Tongue (tissue), 2 donors: ENCODE results near the gene KDELR3. TPM values are rescaled to one million over a fixed set of nuclear protein-coding genes. Genes with fewer than 3 reads are reported as not detected.
"Not testable (repeated sequence)": the region's sequence is repeated elsewhere in the genome, so short reads cannot be mapped to it uniquely, and the experiment has no call there.

Experiments
- DNase-seq: peaks from one replicate; pipeline ENCODE4 v3.0.0-alpha.2; 2015
- total RNA-seq: library from RNA; depleted of rRNA; stranded (reverse); fragments of >200 nt; gene quantifications from one replicate; pipeline ENCODE4 v1.2.3, GENCODE V29; 2014

Gene KDELR3
- total RNA-seq, 1 donor from 2014 or later = 22.3 TPM

DNA sequence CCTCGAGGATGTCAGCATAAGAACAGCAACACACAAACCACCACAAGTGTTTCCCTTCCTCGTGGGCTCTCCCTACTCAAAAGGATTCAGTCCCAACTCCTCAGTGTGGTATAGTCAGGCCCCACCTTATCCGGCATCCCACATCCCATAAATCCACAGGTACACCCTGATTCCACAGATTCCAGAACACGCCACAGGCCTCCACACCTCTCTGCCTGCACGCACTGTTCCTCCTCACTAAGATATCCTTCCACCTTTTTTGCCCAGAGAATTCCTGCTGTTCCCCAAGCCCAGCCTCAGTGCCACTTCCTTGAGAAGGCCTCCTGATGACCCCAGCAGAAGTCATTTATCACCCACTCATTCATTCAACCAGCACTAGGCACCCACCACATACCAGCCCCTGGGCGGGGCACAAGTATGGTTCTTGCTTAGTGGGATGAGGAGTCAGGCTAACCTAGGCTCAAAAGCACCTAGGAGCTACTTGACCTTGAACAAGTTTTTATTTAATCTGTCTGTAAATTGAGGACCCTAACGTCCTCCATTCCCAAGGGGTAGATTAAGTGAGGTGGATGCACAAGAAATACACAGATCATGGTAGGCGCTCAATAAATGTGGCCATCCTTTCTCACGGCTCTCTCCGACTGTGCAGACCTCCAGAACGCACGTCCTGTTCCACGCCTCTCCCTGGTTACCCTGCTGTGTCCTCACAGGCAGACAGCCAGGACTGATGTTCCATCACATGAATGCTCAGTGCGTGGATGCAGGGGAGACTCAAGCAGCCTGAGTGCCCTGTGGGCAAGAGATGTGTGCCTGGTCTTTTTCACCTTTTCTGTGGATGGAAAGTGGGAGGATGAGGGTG, 10.8 kb upstream of the KDELR3 start:
- DNase-seq = peak; percentile 35

DNA sequence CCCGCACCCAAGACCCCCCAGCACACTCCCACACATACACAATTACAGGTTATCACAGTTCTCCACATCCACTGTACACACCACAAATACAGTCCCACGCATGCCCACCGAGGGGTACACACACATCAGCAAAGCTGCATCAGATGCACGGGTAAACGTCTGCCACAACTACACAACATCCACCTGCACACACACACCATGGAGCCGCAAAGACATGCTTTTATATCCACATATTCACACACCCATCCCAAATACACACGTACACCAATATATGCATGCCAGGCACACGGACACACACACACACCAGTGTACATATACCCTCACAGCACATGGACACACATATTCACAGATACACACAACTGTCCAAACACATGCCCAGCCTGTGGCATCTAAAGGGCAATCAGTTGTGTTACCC, 7.5 kb upstream of the KDELR3 start:
- no peak for DNase-seq

DNA sequence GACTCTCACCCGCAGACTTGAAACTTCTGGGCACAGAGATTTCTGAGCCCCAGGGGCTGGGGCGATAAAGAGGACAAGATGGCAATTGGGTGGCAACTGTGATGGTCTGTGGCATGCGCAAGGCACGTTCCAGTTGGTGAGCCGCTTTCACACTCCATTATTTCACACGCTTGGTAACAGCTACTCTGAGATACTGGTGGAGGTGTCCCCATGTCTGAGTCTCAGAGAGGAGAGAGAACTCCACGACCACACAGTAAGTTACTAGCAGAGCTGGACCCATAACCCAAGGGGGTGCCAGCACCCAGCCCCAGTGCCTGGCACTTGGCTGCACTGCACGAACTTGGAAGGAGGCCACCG, 6.9 kb upstream of the KDELR3 start:
- no peak for DNase-seq

DNA sequence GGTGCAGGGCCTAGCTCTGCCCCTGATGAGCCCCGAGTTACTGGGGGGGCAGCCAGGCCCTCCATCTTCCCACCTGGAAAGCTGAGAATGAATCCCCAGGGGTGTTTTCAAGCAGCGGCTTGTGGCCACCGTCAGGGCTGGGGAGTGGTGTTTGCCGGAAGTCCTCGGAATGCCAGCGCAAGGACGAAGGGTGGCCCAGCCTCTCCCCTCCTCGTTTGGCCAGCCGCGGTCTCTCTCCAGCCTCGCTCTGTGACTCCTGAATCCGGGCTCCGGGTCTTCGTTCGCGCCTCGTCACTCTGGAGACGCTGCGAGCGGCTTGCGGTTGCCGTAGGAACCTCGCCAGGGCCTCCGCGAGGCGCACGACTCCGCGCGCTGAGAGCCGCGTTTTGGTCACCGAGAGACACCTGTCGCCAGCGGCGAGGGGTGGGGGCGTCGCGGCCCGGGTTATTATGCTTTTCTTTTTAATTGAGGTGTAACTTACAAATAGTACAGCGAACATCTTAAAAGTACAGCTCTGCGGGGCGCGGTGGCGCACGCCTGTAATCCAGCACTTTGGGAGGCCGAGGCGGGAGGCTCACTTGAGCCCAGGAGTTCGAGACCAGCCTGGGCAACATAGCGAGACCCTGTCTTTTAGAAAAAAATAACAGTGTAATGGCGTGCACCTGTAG, 6.3 kb upstream of the KDELR3 start:
- peak; percentile 92 for DNase-seq

DNA sequence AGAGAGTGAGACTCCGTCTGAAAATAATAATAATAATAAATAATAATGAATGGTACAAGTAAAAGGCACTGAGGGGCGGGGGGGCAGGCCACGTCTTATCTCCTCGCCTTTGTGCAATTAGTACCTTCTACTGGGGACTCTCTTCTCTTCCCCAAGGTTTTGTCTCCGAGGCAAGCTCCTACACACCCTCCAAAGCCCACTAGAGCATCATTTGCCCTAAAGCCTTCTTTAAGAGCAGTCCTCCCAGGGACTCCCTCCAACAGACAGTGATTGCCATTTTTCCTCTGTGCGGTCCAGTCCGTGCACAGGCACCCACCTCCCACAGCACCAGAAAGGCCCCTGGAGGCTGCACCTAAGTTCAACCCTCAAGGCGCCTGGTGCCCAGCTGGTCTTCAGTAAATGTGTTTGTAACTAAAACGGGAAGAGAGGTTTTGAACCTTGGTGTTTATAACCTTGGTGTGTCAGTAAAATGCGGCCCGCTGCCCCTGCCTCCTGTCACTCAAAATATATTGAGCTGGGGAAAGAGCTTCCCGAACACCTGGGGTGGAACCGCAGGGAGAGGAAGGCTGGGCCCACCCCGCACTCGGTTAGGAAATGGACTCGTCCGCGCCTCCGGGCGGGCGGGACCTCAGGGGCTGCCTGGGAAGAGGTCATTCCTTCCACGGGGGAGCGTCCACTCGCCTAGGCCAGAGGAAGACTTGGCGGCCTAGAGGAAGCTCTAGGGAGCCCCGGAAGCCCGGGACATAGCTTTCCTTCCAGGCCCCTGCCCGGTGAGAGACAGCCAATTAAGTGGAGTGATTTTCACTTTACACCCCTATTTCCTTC, 4.7 kb upstream of the KDELR3 start:
- no peak for DNase-seq

- no peak for DNase-seq
Measured at GRCh38 chr22:38464992-38465672, 2.8 kb upstream of the KDELR3 start.

DNA sequence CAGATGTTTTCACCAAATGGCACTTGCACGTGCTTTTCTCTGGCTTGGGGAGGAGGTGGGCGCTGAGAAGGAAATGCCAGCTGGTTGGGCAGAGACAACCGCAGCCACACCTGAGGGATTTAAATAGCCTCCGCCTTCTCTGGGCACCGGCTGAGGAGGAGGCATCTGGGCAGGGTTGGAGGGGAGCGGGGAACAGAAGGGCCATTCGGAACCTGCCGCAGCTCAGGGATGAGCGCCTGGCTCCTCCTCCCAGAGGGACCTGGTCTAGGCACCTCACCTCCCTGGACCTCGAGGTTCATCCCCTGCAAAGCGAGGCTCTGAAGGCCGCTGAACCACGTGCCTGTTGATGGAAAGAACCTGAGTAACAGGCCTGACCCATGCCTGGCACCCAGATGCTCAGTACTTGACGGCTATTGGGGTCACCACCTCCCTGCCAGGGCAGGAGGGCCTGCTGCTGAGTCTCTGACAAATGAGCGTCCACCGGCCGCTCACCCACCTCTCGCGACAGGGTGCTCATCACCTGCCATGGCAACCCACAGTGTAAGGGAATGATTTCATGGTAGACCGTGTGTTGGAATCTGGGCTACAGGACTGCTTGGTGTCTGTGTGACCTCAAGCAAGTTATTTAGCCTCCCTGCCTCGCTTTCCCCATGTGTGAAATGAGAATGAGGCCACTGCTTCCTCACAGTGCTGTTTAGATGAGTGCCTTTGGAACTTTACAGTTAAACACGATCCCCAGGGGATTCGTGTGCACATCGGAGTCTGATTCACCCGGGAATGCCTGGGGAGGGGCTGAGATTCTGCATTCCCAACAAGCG, 2.0 kb upstream of the KDELR3 start:
- no peak for DNase-seq

- DNase-seq = no peak
Measured at GRCh38 chr22:38467438-38467903, 425 bp upstream of the KDELR3 start.

DNA sequence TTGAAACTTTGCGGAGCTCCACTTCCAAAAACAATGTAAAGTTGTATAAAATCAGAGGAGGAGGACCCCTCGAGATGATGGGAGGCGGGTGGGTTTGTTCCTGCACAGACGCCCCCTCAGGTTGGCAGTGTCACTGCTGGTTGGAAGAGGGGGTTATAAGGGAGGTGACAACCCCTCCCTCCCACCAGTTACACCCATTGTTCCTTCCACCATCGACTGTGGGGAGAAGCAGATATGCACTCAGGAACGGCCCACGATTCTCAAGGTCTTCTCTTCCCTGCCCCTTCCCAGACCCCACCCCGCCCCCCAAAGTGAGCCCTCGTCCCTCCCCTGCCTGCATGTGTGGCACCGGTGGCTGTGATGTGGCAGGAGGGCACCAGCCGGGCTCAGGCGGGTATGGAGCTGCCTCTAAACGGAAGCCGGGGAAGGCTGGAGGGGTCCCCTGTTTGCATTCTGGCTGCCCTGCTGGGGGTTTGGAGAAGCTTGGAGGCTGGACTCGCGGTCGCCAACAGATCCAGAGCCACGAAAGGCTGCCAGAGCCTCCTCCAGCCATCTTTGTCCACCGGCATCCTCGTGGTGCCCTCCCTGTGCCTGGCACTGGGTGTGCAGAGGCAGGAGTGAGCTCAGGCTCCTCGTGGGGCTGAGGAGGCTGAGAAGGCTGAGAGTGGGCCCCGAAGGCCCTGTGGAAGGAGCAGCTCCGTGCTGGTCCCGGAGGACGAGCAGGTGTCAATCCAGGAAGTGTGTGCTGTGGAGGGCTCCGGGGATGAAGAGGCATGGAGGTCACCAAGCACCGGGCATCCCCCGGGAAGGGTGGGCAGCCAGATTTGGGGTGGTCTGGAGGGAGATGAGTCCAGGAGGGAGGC, 778 bp downstream of the KDELR3 start:
- no peak for DNase-seq

DNA sequence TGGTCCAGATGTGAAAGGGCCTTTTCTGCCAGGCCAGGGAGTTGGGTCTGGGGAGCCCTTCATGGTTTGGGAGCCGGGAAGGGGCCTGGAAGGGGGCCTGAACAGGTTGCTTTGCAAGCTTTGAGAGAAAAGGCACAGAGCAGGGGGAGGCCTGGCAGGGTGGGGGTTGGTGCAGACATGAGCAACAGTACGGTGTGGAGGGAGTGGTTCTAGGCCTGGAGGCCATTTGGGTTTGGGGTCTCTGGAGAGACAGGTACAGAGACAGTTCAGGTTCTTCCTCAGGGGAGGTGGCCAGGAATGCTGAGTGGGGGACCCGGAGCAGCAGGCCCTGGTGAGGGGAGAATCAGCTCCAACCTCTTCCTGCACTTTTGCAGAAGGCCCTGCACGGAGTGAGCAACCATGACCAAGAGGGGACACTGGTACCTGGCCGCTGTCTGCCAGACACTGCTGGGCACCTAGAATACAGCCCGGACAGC, 1.4 kb downstream of the KDELR3 start:
- no peak for DNase-seq

- DNase-seq = not testable (repeated sequence)
Measured at GRCh38 chr22:38470179-38470578, 2.3 kb downstream of the KDELR3 start.

- DNase-seq = no peak
Measured at GRCh38 chr22:38471237-38471636, 3.3 kb downstream of the KDELR3 start.

DNA sequence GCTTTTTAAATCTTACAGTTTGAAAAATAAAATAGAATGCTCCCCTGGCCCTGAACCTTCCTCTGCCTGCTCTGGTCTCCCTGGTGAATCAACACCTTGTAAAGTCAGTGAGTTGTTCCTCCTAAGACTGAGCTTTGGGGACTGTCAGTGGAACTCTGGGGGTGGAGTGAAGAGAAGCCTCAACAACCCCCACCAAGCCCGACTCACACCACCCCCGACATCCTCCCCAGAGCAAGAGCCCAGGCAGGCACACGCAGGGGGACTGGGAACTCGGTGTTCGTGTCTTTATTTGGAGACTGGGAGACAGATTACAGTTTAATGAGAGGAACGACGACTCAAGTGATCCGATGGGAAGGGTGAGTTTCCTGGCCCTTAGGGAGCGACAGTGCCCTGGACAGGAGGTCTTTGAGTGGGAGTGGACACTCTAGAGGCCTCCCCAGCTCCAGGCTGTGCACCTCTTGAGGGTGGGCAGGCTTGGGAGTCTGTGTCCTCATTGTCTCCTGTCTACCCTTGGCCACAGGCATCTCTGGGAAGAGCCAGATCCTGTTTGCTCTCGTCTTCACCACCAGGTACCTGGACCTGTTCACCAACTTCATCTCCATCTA, 6.2 kb downstream of the KDELR3 start:
- no peak for DNase-seq

- no peak for DNase-seq
Measured at GRCh38 chr22:38477585-38477984, 9.7 kb downstream of the KDELR3 start.

DNA sequence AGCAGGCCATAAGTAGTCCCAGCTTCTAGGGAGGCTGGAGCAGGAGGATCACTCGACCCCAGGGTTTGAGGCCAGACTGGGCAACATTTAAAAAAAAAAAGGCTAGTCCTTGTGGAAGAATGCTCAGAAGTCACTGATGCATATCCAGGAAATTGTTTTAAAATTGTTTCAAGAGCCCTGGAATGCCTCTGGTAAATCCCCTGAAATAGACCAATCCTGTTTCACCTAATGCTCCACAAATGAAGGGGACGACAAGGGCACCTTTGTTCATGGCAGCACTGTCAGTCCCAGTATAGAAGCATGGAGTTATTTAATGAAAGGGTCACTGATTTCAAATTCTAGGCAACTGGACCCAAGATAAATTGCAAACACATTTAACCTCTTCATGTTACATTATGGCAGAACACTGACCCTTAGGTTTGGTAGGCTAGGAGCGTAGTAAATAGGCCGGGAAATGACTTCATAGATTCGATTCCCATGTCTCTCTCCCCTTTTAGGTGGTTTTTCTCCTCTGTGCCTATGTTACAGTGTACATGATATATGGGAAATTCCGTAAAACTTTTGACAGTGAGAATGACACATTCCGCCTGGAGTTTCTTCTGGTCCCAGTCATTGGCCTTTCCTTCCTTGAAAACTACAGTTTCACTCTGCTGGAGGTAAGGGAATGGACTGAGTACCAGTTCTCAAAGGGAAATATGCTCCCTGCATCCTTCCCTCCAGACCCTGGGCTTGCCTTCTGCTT, 11.4 kb downstream of the KDELR3 start:
- no peak for DNase-seq

GRCh38 chr22:38481162-38481870, 13.4 kb downstream of the KDELR3 start:
- no peak for DNase-seq

- DNase-seq = no peak
Measured at GRCh38 chr22:38481871-38482332, 14.0 kb downstream of the KDELR3 start.

- no peak for DNase-seq
Measured at GRCh38 chr22:38482662-38483308, 14.9 kb downstream of the KDELR3 start.
